ENCODE results near the gene SH3BGR.

The SH3BGR gene

GRCh38 chr21:39461419-39461818 is 9.6 kb downstream of the SH3BGR start:
- DNase-seq, result no peak

DNA sequence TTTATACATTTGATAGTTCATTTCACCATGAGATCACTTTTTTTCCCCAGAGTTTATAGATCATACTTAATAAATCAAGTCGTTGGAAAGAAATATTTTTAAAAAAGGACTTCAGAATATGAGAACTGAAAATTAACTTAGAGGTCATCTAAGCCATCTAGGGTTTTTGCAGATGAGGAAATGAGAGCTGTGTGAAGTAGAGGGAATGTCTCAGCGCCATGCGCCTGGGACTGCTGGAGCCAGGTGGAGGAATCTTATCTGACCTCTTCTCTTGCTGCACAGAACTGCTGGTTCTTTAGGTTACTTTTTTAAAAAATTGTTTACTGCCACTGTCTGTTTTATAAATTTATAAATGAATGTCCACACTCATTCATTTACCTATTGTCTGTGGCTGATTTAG is 11.5 kb downstream of the SH3BGR start:
- DNase-seq, result no peak

DNA sequence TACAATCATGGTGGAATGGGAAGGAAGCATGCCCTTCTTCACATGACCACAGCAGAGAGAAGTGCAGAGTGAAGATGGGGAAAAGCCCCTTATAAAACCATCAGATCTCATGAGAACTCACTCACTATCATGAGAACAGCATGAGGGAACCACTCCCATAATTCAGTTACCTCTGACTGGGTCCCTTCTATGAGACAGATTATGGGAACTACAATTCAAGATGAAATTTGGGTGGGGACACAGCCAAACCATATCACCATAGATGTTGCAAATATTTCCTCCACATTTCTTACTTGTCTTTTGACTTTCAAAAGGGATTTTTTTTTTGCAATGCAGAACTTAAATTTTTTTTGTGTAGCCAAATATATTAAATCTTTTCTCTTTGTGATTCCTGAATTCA is 14.8 kb downstream of the SH3BGR start:
- no peak for DNase-seq

- no peak for DNase-seq
Observed at GRCh38 chr21:39467746-39468145, 16.0 kb downstream of the SH3BGR start.

DNA sequence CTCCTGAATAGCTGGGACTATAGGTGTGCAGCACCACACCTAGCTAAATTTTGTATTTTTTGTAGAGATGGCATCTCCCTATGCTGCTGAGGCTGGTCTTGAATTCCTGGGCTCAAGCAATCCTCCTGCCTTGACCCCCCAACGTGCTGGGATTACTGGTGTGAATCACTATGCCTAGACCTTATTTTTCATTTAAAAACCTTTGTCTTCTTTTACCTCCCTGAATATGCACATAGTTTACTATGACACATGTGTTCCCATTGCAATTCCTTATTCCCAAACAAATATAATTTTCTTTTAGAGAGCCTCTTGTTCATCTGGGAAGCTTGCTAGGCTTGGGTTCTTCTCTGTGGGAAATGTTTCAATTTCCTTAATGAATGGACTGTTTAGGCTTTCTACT is 16.8 kb downstream of the SH3BGR start:
- no peak for DNase-seq

DNA sequence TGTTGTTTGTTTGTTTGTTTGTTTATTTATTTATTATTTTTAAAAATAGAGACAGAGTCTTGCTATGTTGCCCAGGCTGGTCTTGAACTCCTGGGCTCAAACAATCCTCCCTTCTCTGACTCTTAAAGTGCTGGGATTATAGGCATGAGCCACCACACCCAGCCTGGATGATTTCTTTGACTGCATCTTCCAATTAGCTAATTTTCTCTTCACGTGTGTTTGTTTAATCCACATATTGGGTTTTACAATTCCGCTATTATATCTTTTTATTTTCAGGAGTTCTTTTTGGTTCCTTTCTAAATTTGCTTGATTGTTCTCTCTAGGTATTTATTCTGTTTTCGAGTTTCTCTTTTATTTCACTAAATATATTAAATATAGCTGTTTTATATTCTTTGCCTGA is 19.8 kb downstream of the SH3BGR start:
- DNase-seq, result no peak

- DNase-seq, result no peak
Observed at GRCh38 chr21:39472786-39473185, 21.0 kb downstream of the SH3BGR start.

- DNase-seq, result no peak
Observed at GRCh38 chr21:39474611-39475010, 22.8 kb downstream of the SH3BGR start.

DNA sequence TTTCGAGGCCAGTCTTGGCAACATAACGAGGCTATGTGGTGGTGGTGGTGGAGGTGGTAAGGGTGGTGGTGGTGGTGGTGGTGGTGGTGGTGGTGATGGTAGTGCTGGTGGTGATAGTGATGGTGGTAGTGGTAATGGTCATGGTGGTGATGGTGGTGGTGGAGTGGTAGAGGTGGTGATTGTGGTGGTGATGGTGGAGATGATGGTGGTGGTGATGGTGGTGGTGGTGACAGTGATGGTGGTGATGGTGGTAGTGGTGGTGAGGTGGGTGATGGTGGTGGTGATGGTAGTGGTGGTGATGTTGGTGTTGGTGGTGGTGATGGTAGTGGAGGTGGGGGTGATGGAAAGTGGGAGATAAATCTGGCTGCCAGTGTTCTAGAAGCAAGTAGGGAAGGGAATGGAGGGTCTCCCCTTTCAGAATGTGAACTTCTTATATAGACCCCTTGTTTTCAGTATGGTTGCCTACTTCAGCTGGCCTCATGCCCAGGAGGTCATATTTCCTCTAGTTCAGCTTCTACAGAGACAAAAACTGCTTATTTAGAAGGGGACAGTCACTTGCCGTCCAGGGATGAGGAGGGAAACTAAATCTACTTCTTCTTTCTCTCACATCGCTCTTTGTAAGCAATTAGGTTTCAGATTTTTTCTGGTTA is 27.5 kb downstream of the SH3BGR start:
- no peak for DNase-seq

DNA sequence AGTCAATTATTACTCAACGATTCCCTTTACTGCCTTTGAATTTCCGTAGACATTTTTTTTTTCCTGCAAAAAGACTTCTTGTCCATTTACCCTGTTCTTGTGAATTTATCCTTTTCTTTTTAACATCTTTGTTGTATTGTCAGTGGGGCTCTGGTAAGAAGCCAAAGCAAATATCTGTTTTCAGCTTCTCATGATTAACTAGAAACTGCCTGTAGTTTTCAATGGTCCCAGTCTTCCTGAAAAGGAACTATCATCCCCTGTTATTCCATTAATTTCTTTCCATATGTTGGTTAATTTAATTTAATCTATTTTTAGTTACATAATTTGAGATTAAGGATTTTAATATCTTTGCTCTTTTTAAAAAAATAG is 28.0 kb downstream of the SH3BGR start:
- DNase-seq, result no peak

- no peak for DNase-seq
Observed at GRCh38 chr21:39480271-39480670, 28.5 kb downstream of the SH3BGR start.

DNA sequence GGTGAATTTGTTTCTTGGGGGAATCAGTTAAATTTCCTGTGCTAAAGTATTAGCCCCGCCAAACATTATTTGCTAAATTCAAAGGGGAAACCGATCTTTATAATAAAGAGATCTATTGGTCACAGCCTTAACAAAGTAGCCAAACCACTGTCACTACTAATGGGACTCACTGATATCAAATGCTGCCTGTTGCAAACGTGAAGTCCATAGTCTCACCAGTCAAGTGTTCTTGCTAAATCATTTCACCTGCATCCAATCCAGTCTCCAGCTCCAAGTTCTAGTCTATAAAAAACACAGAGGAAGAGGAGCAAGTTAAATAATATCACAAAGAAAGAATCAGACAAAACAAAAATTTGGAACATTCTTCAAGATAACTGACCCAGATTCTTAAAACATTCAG is 30.1 kb downstream of the SH3BGR start:
- DNase-seq, result no peak

- no peak for DNase-seq
Observed at GRCh38 chr21:39483917-39484316, 32.1 kb downstream of the SH3BGR start.

- DNase-seq, result no peak
Observed at GRCh38 chr21:39484711-39485276, 33.0 kb downstream of the SH3BGR start.

DNA sequence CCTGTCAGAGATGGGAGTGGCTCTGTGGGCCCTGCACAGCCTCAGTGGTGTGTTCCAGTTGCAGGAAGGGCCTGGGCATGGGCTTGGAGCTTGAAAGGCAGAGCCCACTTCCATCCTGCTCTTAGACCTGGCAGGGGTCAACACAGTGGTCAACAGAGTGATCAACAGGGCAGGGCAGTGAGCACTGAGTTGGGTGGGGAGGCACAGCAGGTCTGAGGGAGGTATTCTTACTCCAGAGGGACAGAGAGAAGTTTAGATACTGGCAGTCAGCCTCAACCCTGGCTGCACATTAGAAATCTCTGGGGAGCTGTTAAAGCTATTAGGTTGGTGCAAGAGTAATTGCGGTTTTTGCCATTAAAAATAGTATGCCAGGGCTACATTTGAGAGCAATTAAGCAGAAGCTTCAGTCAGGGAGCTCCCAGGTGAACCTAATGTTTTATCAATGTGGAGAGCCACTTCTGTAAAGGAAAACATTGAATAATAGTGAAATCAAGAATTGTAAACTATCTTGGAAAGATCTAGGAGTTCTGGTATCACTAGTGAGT is 37.7 kb downstream of the SH3BGR start:
- DNase-seq, result no peak

- no peak for DNase-seq
Observed at GRCh38 chr21:39499156-39499555, 47.4 kb downstream of the SH3BGR start.

GRCh38 chr21:39502631-39503030 is 50.9 kb downstream of the SH3BGR start:
- no peak for DNase-seq

GRCh38 chr21:39503123-39503762 is 51.5 kb downstream of the SH3BGR start:
- no peak for DNase-seq

GRCh38 chr21:39504230-39504629 is 52.5 kb downstream of the SH3BGR start:
- DNase-seq, result no peak

GRCh38 chr21:39510240-39510639 is 58.5 kb downstream of the SH3BGR start:
- DNase-seq, result no peak

GRCh38 chr21:39511102-39511501 is 59.3 kb downstream of the SH3BGR start:
- DNase-seq, result no peak

DNA sequence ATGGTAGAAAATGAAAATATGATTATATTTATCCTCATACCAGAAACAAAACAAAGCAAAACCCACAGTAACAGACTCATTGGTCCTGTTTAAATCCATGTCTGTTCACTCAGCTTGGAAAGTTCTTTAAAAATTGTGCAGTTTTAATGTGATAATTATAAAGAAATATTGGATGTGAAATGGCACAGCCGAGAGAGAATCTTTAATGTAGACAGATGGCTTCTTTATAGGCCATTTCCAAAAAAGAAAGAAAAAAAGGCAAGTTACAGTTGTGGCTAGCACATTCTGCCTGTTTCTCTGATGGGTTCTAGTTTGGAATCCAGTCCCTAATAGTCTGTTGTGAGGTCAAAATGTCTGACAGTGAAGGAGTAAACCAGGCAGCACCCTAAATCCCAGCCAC is 62.0 kb downstream of the SH3BGR start:
- no peak for DNase-seq

GRCh38 chr21:39515684-39516472 is 64.1 kb downstream of the SH3BGR start:
- no peak for DNase-seq
